ENCODE data around the gene FBXO46.
"Not testable (repeated sequence)": the region's sequence is repeated elsewhere in the genome, so short reads cannot be mapped to it uniquely, and the experiment has no call there.

Gene FBXO46

DNA sequence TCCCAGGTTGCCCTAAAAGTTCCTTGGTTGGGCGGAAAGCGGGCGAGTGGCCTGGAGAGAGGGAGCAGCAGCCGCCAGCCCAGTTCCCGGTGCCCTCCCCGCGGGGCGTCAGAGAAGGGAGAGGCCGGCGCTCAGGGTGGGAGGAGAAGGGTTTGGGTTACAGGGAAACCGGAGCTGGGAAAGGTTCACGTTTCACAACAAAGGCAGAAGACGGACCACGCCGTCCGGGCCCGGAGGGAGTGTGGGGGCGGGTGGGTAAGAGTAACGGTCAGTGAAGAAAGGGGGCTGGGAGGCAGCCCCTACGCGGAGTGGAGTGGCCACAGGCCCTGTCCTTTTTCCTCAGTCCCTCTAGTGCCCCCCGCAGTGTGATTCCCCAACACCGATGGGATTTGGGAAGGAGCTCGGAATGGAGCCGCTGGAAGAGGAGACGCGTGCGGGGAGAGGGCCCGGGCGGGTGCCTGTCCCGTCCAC is 36.7 kb upstream of the FBXO46 start:
- intact Hi-C loops (cut with DNase I): loop anchor here (5.0 kb wide), 1 partner anchor 40 kb away; no protein-coding TSS in a partner anchor
- DNase-seq: peak in 1 of 42 donors; percentile 18

- no peak for DNase-seq
- intact Hi-C loops (cut with DNase I): loop anchor here (5.0 kb wide), 1 partner anchor 40 kb away; no protein-coding TSS in a partner anchor
Measured at GRCh38 chr19:45766869-45767346, 36.2 kb upstream of the FBXO46 start.

- intact Hi-C loops (cut with DNase I): loop anchor here (5.0 kb wide), 1 partner anchor 39 kb away; no protein-coding TSS in a partner anchor
- DNase-seq: no peak
Measured at GRCh38 chr19:45766296-45766868, 35.7 kb upstream of the FBXO46 start.

- intact Hi-C loops (cut with DNase I): loop anchor here (5.0 kb wide), 1 partner anchor 38 kb away; no protein-coding TSS in a partner anchor
- DNase-seq: no peak
Measured at GRCh38 chr19:45765702-45766295, 35.1 kb upstream of the FBXO46 start.

DNA sequence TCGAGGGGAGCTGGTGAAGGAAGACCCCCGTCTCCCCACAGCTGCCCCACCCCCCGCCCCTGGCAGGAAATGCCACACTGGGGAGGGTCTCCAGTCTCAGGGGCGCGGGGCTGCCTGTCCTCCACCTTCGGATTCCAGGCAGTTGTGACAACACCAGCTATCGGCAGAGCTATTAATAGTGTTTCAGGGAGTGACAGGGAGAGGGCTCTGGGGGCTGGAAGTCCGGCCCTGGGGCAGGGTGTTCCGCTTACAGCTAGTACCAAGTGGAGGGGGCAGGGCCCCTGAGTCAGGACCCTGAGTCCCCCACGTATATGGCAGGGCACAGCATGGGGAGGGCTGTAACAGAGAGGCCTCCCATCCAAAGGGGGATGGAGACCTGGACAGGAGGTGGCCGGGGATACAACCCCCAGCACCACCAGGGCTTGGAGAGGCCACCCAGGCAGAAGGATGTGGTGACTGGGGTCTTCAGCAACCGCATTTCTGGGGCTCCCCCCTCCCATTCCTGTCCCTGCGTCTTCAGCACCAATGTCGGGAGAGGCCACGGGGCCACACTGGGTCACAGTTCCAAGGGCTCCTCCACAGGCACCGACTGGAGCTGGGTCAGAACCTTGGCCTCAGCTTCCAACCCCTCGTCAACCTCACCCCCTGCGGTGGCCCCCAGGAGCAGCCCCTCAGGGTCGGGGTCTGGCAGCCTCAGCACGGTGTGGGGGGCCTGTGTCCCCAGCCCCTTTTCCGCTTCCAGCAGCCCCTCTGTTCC is 34.4 kb upstream of the FBXO46 start:
- intact Hi-C loops (cut with DNase I): loop anchor here (5.0 kb wide), 1 partner anchor 38 kb away; no protein-coding TSS in a partner anchor
- DNase-seq: no peak

GRCh38 chr19:45764475-45764874 is 33.8 kb upstream of the FBXO46 start:
- DNase-seq: no peak
- intact Hi-C loops (cut with DNase I): no loop called here

DNA sequence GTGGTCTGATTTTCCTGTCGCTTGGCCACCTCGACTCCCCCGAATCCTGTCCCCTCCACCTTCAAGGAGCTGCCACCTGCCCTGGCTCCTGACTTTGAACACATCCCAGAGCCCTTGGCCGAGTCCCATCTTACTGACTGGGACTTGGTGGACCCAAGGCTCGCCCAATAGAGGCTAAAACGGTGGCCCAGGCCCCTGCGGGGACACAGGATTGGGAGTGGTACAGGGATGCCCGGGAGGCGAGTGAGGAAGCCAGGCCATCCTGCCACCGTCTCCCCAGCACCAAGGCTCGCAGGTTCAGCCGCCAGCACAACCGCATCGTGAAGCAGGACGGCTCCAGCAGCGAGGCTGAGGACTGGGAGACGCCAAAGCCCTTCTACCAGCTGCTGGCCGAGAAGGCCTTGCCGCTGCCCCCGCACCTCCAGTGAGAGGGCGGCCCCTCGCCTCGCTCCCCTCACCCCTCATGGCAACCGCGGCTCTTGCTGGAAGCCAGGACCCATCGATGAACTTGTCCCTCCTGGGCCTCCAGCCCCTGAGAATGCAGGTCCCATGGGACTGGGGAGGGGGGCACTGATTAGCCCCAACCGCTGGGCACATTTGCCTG is 33.1 kb upstream of the FBXO46 start:
- no peak for DNase-seq
- intact Hi-C loops (cut with DNase I): no loop called here

GRCh38 chr19:45762870-45763631 is 32.4 kb upstream of the FBXO46 start:
- no peak for DNase-seq
- intact Hi-C loops (cut with DNase I): no loop called here

GRCh38 chr19:45761714-45762113 is 31.0 kb upstream of the FBXO46 start:
- intact Hi-C loops (cut with DNase I): no loop called here
- no peak for DNase-seq

GRCh38 chr19:45758921-45759320 is 28.2 kb upstream of the FBXO46 start:
- DNase-seq: no peak

GRCh38 chr19:45757695-45758094 is 27.0 kb upstream of the FBXO46 start:
- intact Hi-C loops (cut with DNase I): no loop called here
- DNase-seq: no peak

More at GRCh38 chr19:45758921-45759320, 28.2 kb upstream of the FBXO46 start:
- intact Hi-C loops (cut with DNase I): no loop called here

- intact Hi-C loops (cut with DNase I): no loop called here
- no peak for DNase-seq
Measured at GRCh38 chr19:45754323-45754722, 23.6 kb upstream of the FBXO46 start.

DNA sequence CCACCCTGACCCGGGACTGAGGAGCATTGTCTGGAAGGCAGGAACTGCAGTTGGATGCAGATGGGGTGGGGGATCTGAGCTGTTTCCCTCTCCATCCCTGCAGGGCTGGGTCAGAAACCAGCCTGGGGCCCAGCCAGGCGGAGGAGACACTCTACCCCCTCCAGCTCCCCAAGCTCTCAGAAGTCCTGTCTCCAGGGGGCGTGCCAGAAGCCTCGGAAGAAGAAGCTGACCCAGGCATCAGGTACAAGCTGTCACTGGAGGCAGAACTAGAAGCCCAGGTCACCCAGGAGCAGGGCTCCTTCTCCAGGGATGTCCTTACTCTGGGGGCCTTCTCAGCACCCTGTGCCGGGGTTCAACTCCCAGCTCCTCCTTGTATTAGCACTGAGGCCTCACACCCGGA is 22.9 kb upstream of the FBXO46 start:
- no peak for DNase-seq
- intact Hi-C loops (cut with DNase I): no loop called here

DNA sequence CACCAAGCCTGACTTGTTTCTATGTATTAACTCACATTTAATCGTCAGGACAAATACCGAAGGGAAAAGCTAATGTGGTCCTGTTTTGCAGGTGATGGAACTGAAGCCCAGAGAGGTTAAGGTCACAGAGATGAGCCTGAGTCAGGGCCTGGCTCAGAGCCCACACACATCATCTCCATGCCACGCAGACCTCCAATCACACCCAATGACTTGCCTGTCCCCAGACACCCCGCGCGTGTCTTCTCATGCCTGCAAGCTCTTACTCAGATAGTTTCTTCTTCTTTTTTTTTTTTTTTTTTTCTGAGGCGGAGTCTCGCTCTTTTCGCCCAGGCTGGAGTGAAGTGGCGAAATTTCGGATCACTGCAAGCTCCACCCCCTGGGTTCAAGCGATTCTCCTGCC is 21.9 kb upstream of the FBXO46 start:
- no peak for DNase-seq
- intact Hi-C loops (cut with DNase I): no loop called here

- DNase-seq; intact Hi-C loops (cut with DNase I): not testable (repeated sequence)
Measured at GRCh38 chr19:45751483-45751882, 20.8 kb upstream of the FBXO46 start.

- DNase-seq: no peak
- intact Hi-C loops (cut with DNase I): no loop called here
Measured at GRCh38 chr19:45747513-45747912, 16.8 kb upstream of the FBXO46 start.

GRCh38 chr19:45746866-45747265 is 16.2 kb upstream of the FBXO46 start:
- intact Hi-C loops (cut with DNase I): no loop called here
- no peak for DNase-seq

GRCh38 chr19:45745606-45746005 is 14.9 kb upstream of the FBXO46 start:
- intact Hi-C loops (cut with DNase I): no loop called here
- no peak for DNase-seq

- intact Hi-C loops (cut with DNase I): no loop called here
- no peak for DNase-seq
Measured at GRCh38 chr19:45742969-45743368, 12.3 kb upstream of the FBXO46 start.

Data from head of caudate nucleus (tissue), 42 donors.